ENCODE data around the gene ID3. TPM values are rescaled to one million over a fixed set of nuclear protein-coding genes. Genes with fewer than 3 reads are reported as not detected.

ID3 gene
- total RNA-seq, 1 donor from 2014 or later: 99.9 TPM

- Histone ChIP-seq H3K27me3 (no peaks in the 10 kb centered on the region), H3F3A (ENCODE audit: low read depth) (peaks cover 27% of the 10 kb centered on the region), H3K27ac (no peak overlapping the region), H3K4me1 (peaks cover 18% of the 10 kb centered on the region), H3K4me2 (no peak overlapping the region), H3K9me3 (ENCODE audit: low read depth) (no peaks in the 10 kb centered on the region), H3K4me3 (no peak overlapping the region), H3K9ac (no peak overlapping the region), H3K36me3 (no peaks in the 10 kb centered on the region), H3K79me2 (ENCODE audit: low read depth) (no peaks in the 10 kb centered on the region), H4K20me1 (ENCODE audit: low read depth) (peaks cover 36% of the 10 kb centered on the region), H2AFZ (replicated peaks) (no peak overlapping the region)
- H3K4me1 Mint-ChIP-seq: peaks cover 26% of the 10 kb centered on the region
- H3K27me3 Mint-ChIP-seq (ENCODE audit: insufficient read depth, low read depth): peaks cover 2% of the 10 kb centered on the region
- peaks cover 4% of the 10 kb centered on the region for H3K36me3 Mint-ChIP-seq
- TF ChIP-seq, protein P1, sequence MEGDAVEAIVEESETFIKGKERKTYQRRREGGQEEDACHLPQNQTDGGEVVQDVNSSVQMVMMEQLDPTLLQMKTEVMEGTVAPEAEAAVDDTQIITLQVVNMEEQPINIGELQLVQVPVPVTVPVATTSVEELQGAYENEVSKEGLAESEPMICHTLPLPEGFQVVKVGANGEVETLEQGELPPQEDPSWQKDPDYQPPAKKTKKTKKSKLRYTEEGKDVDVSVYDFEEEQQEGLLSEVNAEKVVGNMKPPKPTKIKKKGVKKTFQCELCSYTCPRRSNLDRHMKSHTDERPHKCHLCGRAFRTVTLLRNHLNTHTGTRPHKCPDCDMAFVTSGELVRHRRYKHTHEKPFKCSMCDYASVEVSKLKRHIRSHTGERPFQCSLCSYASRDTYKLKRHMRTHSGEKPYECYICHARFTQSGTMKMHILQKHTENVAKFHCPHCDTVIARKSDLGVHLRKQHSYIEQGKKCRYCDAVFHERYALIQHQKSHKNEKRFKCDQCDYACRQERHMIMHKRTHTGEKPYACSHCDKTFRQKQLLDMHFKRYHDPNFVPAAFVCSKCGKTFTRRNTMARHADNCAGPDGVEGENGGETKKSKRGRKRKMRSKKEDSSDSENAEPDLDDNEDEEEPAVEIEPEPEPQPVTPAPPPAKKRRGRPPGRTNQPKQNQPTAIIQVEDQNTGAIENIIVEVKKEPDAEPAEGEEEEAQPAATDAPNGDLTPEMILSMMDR (IDR thresholded peaks at IDR 0.05): no peak
- TF ChIP-seq EZH2phosphoT487 (IDR thresholded peaks at IDR 0.05) (no peak), EZH2 (IDR thresholded peaks at IDR 0.05) (no peak)
- H3K9me3 Mint-ChIP-seq: no peaks in the 10 kb centered on the region
- no peak for DNase-seq (ENCODE audit: low spot score)
- no peak overlapping the region for H3K27ac Mint-ChIP-seq
- no peak overlapping the region for H3K4me3 Mint-ChIP-seq
These were observed 35.1 kb downstream of the ID3 start for GRCh38 chr1:23524163-23524562.

DNA sequence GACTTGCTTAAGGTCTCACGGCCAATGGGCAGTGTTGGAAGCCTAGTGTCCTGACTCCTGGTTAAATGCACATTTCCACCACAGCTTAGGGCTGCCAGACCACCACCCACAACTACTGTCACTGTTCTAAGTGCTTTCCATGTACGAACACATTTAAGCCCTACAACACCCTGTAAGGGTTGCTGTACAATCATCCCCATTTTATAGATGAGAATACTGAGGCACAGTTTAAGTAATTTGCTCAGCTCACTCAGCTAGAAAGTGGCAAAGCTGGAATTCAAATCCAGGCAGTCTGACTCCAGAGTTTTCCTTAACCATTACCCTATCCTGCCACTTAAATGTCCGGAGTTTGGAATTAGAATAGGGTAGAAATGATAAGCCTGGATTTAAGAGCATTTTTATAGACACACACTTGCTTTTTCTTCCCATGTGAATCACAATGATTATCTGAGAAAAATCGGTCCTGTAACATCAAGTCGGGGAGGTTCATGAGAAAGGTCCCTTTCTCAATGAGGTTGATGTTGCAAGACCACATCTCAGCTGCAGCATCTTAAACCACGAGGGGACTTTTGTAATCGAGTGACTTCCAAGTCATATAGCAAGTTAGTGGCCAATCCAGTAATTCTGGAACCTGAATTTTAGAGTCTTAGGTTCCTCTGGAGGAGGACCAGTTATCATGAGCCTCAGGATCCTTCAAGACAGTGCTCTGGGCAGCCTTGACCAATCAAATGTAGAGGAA, 36.9 kb downstream of the ID3 start:
- peaks cover 18% of the 10 kb centered on the region for H3K4me1 Mint-ChIP-seq
- peaks cover 16% of the 10 kb centered on the region for H3F3A ChIP-seq (ENCODE audit: low read depth)
- TF ChIP-seq EZH2 (IDR thresholded peaks at IDR 0.05) (no peak), EZH2phosphoT487 (IDR thresholded peaks at IDR 0.05) (no peak)
- TF ChIP-seq, protein P1 (IDR thresholded peaks at IDR 0.05): no peak
- no peaks in the 10 kb centered on the region for H3K27me3 ChIP-seq
- no peak overlapping the region for H3K4me2 ChIP-seq
- H3K4me1 ChIP-seq: peaks cover 18% of the 10 kb centered on the region
- H3K27me3 Mint-ChIP-seq (ENCODE audit: insufficient read depth, low read depth): peaks cover 2% of the 10 kb centered on the region
- DNase-seq (ENCODE audit: low spot score): no peak
- peaks cover 13% of the 10 kb centered on the region for H3K36me3 Mint-ChIP-seq
- H2AFZ ChIP-seq (replicated peaks): no peak overlapping the region
- H3K27ac Mint-ChIP-seq: no peak overlapping the region
- H3K9me3 ChIP-seq (ENCODE audit: low read depth): no peaks in the 10 kb centered on the region
- H3K27ac ChIP-seq: no peak overlapping the region
- H3K9me3 Mint-ChIP-seq: no peaks in the 10 kb centered on the region
- H3K4me3 ChIP-seq: no peak overlapping the region
- no peak overlapping the region for H3K4me3 Mint-ChIP-seq
- no peaks in the 10 kb centered on the region for H3K79me2 ChIP-seq (ENCODE audit: low read depth)
- H4K20me1 ChIP-seq (ENCODE audit: low read depth): peaks cover 27% of the 10 kb centered on the region
- H3K9ac ChIP-seq: no peak overlapping the region
- H3K36me3 ChIP-seq: no peaks in the 10 kb centered on the region

DNA sequence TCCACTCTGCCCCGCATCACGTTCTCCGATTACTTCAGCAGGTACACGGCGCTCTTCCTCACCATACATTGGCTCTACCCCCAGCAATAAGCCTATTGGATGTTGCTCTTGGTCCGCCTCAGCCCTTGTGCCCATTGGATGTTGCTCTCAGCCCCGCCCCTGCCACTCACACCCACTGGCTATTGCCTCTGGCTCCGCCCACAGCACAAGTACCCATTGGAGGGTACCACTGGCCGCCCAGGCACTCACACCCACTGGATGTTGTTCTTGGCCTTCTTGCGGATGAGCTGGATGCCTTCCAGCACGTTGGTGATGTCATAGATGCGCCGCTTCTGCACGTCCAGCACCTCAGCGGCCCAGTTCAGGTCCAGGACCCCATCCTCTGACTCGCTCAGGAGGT, 37.7 kb downstream of the ID3 start:
- H2AFZ ChIP-seq (replicated peaks): no peak overlapping the region
- peaks cover 2% of the 10 kb centered on the region for H3K27me3 Mint-ChIP-seq (ENCODE audit: insufficient read depth, low read depth)
- no peak overlapping the region for H3K4me3 Mint-ChIP-seq

More for the DNA sequence above, 37.7 kb downstream of the ID3 start:
- H3F3A ChIP-seq (ENCODE audit: low read depth): peaks cover 16% of the 10 kb centered on the region
- H4K20me1 ChIP-seq (ENCODE audit: low read depth): peaks cover 22% of the 10 kb centered on the region
- Mint-ChIP-seq H3K4me1 (peaks cover 15% of the 10 kb centered on the region), H3K27ac (no peak overlapping the region), H3K9me3 (no peaks in the 10 kb centered on the region), H3K36me3 (peaks cover 17% of the 10 kb centered on the region)
- H3K4me1 ChIP-seq: peaks cover 18% of the 10 kb centered on the region
- no peak overlapping the region for H3K9ac ChIP-seq
- no peaks in the 10 kb centered on the region for H3K79me2 ChIP-seq (ENCODE audit: low read depth)
- H3K27ac ChIP-seq: no peak overlapping the region
- no peaks in the 10 kb centered on the region for H3K27me3 ChIP-seq
- no peak overlapping the region for H3K4me2 ChIP-seq
- no peak for DNase-seq (ENCODE audit: low spot score)
- H3K9me3 ChIP-seq (ENCODE audit: low read depth): no peaks in the 10 kb centered on the region
- no peaks in the 10 kb centered on the region for H3K36me3 ChIP-seq
- TF ChIP-seq, protein P1 (IDR thresholded peaks at IDR 0.05): no peak
- no peak for TF ChIP-seq EZH2 (IDR thresholded peaks at IDR 0.05)
- TF ChIP-seq EZH2phosphoT487 (IDR thresholded peaks at IDR 0.05): no peak
- H3K4me3 ChIP-seq: no peak overlapping the region

All from neural progenitor cell (in vitro differentiated cells).